ENCODE measurements around the gene PRXL2B.

PRXL2B gene

GRCh38 chr1:2580691-2581090, 5.9 kb upstream of the PRXL2B start:
- Histone ChIP-seq H3K27me3 (ENCODE audit: insufficient read depth, poor library complexity, severe bottlenecking) (no peaks in the 10 kb centered on the region), H3K4me1 (ENCODE audit: insufficient read depth, poor library complexity, severe bottlenecking) (no peaks in the 10 kb centered on the region), H3K4me3 (ENCODE audit: severe bottlenecking) (no peak overlapping the region), H3K9me3 (ENCODE audit: severe bottlenecking) (no peaks in the 10 kb centered on the region), H3K36me3 (ENCODE audit: low read depth) (no peaks in the 10 kb centered on the region), H3K27ac (ENCODE audit: poor library complexity, severe bottlenecking) (no peak overlapping the region)
- no peak for ATAC-seq (ENCODE audit: low read depth)
- no peak for TF ChIP-seq CTCF (IDR thresholded peaks at IDR 0.05; ENCODE audit: poor library complexity, severe bottlenecking)
- no peak for DNase-seq (ENCODE audit: low spot score)

DNA sequence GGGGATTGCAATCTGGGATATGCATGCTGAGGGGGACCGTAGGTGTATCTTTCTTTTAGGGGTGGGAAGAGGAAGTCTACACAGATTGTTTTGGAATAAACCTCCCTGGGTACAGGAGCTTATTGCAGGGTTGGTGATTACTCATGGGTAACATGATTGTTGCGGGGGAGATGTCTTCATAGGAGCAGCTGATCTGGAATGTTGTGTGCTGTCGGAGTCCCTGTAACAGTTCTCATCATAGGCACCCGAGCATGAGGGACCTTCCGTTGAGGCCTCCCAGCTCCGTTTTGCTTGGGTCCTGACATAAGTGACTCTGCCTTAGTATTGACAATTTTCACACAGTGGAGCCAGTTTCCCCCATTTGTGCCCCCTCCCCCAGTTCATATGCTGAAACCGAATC, 4.2 kb upstream of the PRXL2B start:
- Histone ChIP-seq H3K36me3 (ENCODE audit: low read depth) (no peaks in the 10 kb centered on the region), H3K27me3 (ENCODE audit: insufficient read depth, poor library complexity, severe bottlenecking) (no peaks in the 10 kb centered on the region), H3K9me3 (ENCODE audit: severe bottlenecking) (no peaks in the 10 kb centered on the region), H3K4me1 (ENCODE audit: insufficient read depth, poor library complexity, severe bottlenecking) (no peaks in the 10 kb centered on the region), H3K4me3 (ENCODE audit: severe bottlenecking) (no peak overlapping the region), H3K27ac (ENCODE audit: poor library complexity, severe bottlenecking) (no peak overlapping the region)
- no peak for DNase-seq (ENCODE audit: low spot score)
- TF ChIP-seq CTCF (IDR thresholded peaks at IDR 0.05; ENCODE audit: poor library complexity, severe bottlenecking): no peak
- ATAC-seq (ENCODE audit: low read depth): no peak

DNA sequence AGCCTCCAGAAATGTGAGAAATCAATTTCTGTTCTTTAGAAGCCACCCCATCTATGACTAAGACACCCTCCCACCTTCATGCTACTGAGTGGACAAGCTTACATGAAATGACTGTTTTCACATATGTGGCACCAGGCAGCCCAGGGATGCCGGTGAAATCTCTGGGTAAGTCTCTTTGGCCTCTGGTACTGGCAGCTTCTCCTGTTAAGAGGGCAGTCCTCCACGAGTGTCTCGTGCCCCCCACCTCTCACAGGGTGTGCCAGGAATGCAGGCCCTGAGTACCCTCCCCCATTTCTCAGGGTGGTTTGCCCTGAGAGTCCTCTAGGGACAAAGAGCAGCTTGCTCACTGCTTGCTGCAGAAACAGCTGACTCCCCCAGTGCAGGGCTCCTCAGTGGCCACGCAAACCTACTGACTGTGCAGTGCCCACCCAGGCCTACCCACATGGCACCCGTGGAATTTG, 3.2 kb upstream of the PRXL2B start:
- Histone ChIP-seq H3K9me3 (ENCODE audit: severe bottlenecking) (no peaks in the 10 kb centered on the region), H3K4me3 (ENCODE audit: severe bottlenecking) (no peak overlapping the region), H3K4me1 (ENCODE audit: insufficient read depth, poor library complexity, severe bottlenecking) (no peaks in the 10 kb centered on the region), H3K27ac (ENCODE audit: poor library complexity, severe bottlenecking) (no peak overlapping the region), H3K27me3 (ENCODE audit: insufficient read depth, poor library complexity, severe bottlenecking) (no peaks in the 10 kb centered on the region), H3K36me3 (ENCODE audit: low read depth) (no peaks in the 10 kb centered on the region)
- TF ChIP-seq CTCF (IDR thresholded peaks at IDR 0.05; ENCODE audit: poor library complexity, severe bottlenecking): no peak
- ATAC-seq (ENCODE audit: low read depth) (no peak), DNase-seq (ENCODE audit: low spot score) (no peak)

DNA sequence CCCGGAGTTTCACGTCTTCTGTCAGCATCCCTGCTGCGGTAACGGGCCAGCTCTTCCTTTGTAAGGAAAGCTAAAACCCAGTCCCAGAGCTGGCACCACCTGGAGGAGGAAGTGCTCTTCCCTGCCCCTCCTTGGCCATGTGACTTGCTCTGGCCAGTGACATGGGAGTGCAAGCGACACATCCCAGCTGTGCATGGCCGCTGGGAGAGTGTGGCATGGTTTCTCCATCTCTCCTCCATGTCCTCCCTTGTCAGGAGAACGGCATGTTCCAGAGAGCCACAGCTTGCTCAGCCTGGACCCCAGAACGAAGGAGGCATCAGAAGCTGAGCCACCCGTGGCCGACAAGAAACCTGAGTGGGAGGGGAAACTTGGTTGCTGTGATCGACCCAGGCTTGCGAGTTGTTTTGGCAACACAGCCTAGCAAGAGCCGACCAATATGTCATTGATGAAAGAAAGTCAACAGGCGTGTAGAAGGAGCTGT, 2.7 kb upstream of the PRXL2B start:
- ATAC-seq (ENCODE audit: low read depth) (no peak), DNase-seq (ENCODE audit: low spot score) (no peak)
- Histone ChIP-seq H3K4me1 (ENCODE audit: insufficient read depth, poor library complexity, severe bottlenecking) (no peaks in the 10 kb centered on the region), H3K36me3 (ENCODE audit: low read depth) (no peaks in the 10 kb centered on the region), H3K4me3 (ENCODE audit: severe bottlenecking) (no peak overlapping the region), H3K27ac (ENCODE audit: poor library complexity, severe bottlenecking) (no peak overlapping the region), H3K9me3 (ENCODE audit: severe bottlenecking) (no peaks in the 10 kb centered on the region), H3K27me3 (ENCODE audit: insufficient read depth, poor library complexity, severe bottlenecking) (no peaks in the 10 kb centered on the region)
- TF ChIP-seq CTCF (IDR thresholded peaks at IDR 0.05; ENCODE audit: poor library complexity, severe bottlenecking): no peak

GRCh38 chr1:2584686-2585317, 1.8 kb upstream of the PRXL2B start:
- no peaks in the 10 kb centered on the region for H3K9me3 ChIP-seq (ENCODE audit: severe bottlenecking)
- no peak for TF ChIP-seq CTCF (IDR thresholded peaks at IDR 0.05; ENCODE audit: poor library complexity, severe bottlenecking)
- H3K27ac ChIP-seq (ENCODE audit: poor library complexity, severe bottlenecking): no peak overlapping the region
- ATAC-seq (ENCODE audit: low read depth) (no peak), DNase-seq (ENCODE audit: low spot score) (no peak)
- H3K4me1 ChIP-seq (ENCODE audit: insufficient read depth, poor library complexity, severe bottlenecking): no peaks in the 10 kb centered on the region
- H3K36me3 ChIP-seq (ENCODE audit: low read depth): no peaks in the 10 kb centered on the region
- H3K4me3 ChIP-seq (ENCODE audit: severe bottlenecking): peak overlapping the region; percentile 50
- H3K27me3 ChIP-seq (ENCODE audit: insufficient read depth, poor library complexity, severe bottlenecking): no peaks in the 10 kb centered on the region
